Measurements from ENCODE around the gene PLA2G2D.

PLA2G2D gene

DNA sequence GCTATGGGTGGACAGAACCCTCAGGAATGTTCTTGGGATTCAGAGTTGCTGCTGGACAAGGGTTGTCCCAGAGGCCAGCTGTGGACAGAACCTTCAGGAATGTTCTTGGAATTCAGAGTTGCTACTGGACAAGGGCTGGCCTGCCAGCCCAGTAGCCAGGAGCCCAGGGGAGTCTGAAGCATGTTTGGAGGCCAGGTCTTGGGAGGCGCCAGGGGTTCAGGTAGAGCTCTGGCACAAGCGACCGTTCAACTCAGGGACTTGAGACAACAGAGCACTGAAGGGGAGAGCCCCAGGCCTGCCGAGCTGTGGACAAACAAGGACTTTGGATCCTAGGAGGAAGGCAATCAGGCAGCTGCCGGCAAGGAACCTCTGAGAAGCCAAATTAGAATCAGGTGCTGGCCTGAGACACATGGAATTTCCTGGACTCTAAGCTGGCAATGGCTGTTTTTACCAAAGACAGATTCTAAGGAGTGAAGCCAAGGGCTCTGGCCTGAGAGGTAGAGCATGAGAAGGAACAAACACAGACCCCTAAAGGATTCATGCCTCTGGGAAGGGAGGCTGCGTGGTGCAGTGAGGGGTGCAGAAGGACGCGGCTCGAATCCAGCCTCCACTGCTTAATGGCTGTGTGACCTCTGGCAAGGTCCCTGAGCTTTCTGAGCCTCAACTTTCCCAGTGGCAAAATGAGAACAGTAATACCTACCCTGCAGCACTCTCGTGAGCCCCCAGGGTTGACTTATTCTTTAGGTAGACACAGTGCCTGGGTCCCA lies 36.0 kb downstream of the PLA2G2D start:
- DNase-seq = no peak

DNA sequence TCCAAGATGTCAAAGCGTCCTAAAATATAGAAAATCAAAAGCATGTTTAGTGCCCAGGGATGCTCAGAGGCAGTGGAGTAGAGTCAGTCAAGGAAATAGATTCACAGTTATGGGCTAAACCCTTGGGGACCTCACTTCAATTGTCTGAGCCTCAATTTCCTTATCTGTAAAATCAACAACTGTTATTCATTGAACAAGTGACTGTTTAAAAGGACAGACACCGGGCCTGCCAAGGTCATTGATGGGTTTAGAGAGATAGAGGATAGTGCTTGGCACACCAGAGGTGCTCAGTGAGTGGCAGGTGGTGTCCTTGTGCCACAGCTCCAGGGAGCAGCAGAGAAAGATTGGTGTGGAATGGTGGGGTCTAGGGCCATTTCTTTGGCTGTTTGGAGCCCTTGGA lies 36.6 kb downstream of the PLA2G2D start:
- no peak for DNase-seq

DNA sequence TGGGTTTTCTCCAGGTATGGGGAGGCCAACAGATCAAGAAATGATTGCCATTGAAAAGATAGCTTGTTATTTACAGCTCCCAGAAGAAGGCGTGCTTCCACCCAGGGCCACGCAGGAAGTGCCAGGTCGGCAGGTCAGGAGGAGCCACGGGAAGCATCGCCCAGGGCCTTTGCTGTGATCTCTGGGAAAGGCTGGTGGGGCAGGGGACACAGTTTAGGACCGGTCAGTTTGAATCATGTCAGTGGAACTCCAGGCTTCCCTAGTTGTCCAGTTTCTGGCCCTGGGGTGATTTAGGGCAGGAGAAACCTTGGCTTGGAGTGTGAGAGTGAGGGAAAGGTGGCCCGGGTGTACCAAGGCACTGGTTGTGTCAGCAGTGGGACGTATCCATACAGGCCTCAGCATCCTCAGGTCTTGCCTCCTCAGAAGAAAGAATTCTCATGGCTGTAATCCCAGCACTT lies 38.0 kb downstream of the PLA2G2D start:
- no peak for DNase-seq

DNA sequence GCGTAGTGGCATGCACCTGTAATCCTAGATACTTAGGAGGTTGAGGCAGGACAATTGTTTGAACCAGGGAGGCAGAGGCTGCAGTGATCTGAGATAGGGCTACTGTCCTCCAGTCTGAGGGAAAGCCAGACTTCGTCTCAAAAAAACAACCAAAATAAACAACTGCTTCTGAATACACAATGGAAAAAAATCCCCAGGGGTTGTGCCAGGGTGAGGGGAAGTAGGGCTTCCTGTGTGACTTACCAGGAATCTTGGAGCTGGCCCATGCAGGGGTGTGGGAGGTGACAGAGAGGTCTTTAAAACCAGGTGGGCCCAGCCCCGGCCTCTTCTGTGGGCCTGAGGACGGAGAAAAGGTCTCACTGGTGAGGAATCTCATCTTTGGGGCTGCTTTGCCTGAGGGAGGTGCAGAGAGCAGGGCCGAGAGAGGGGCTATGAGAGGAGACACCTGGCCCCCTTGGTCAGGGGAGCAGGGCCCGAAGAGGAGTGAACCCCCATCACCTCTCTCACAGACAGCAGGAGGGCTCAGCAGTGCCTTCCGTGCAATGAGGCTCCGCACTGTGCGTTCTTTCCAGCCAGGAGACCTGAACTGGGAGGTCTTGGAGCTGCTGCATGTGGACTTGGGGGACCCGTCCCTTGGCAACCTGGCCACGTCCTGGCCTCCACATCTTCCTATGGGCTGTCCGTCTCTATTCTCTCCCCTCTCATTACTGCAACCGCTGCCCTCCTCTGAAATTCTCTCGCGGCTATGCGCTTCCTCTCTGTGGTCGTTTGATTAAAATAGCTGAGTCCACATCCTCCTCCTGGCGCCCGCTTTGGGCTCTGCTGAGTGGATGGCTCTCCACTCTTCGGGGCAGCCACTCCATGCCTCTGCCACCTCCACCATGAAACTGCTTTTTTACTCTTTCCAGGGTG lies 38.6 kb downstream of the PLA2G2D start:
- no peak for DNase-seq

DNA sequence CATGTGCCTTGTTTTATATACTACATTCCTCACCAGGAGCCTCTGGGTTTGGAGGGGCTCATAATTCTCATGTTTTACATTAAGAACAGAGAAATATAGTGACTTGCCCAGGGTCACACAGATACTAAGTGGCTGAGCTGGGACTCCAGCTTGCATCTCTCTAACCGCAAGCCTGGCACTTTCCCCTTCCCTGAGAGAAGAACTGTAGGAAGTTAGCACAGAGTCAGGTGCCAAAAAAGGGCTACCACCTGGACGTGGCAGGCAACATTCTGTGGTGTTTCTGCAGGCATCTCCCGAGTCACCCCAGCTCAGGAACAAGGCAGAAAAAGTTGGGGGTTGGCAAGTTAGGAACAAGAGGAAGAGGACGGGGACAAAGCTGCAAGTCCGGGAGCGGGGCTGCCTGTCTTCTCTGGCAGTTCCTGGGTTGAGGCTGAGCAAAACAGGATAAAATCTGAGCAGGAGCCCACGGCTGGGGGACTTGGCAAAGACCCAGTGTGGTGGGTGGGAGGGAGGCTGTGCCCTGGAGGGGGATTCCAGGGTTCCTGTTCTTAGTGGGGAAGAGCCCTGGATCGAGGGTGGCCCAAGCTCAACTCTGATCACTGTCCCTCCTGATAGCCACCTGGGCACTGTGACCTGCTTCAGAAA lies 39.6 kb downstream of the PLA2G2D start:
- DNase-seq = no peak

DNA sequence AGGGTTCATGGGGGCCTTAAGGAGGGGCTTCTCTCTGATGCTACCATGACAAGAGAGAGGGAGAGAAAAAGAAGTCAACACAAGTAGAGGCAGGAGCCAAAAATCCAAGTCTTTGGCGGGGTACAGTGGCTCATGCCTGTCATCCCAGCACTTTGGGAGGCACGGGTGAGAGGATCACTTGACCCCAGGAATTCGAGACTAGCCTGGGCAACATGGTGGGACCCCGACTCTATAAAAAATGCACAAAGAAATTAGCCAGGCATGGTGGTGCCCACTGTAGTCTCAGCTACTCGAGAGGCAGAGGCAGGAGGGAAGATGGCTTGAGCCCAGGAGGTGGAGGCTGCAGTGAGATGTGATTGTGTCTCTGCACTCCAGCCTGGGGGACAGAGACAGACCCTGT lies 40.6 kb downstream of the PLA2G2D start:
- no peak for DNase-seq

DNA sequence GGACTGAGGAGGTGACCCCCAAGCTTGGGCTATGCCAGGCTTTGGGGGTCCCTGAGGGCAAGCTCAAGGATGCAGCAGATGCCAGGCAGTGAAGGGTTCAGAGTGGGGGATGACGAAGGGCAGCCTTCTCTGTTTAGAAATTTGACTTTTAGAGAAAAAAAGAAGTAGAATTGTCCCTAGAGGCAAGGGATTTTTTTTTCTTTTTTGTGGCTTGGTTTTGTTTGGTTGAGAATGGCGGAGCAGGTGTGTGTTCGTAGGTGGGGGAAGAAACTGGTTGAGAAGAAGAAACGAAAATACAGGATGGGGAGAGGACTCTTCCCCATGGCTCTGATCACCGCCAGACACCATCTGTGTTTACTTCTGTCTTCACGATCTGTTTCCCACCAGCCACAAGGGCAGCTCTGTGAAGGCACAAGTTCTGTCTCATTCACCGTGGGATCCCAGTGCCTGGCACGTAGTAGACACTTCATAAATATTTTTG lies 41.1 kb downstream of the PLA2G2D start:
- DNase-seq = no peak

DNA sequence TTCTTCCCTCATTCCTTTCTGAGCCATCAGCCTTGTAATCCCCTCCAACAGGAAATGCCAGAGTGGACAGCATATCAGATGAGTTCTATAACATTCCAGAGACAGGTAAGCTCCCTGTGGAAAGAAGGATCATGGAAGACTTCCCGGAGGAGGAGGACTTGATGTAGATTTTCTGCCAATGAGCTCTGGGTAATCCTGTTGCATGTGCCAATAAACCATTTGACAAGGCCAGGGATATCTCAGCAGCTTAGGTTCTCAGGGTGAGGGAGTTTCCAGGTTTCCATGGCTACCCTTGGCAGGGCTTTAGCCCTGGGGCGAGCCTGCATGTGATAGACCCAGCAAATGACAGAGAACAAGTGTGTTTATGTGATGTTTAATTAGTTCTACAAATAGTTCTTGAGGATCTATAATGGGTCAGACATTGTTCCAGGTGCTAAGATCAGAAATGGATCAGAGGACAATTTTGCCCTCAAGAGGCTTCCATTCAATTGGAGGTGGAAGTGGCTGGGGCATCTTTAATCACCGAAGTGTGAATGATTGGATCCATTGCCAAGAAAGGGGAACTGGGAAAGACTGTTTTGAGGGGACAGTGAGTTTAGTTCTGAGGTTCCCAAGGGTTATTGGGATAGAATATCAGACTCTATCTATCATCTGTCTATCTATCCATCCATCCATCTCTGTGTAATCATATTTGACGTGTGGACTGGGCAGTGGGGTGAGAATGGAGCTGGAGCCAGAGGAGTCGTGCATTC lies 42.5 kb downstream of the PLA2G2D start:
- no peak for DNase-seq

DNA sequence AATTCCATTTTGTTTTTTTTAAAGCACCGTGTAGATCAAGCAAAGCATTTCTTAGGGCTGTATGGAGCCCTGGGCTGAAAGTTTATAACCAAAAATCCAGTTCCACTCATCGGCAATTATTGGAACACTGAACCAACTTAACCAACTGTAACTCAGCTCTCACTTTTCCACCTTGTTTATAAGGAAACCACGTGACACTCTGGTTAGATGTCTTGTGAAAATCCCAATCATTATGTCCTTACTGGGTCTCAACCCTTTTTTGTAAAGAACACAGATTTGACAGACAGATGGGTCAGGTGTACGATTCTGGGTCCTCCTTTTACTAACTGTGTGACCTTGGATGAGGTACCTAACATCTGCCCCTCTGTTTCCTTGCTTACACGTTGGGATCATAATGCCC lies 43.1 kb downstream of the PLA2G2D start:
- DNase-seq = no peak

DNA sequence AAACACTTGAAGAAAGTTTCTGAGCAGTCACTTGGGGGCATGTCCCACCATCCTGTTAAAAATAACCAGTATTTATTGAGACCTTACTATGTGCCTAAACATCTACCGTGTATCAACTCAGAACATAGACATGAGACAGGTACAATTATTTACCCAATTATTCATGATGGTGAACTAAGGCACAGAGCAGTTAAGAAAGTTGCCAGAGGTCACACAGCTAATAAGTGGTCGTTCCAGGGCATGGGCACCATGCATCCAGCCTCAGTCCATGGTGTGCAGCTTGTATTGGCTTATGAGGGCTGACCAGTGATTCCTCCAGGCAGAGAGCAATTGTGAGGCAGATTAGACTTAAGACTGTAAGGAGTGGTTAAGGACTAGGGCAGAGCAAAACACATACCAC lies 44.0 kb downstream of the PLA2G2D start:
- no peak for DNase-seq

DNA sequence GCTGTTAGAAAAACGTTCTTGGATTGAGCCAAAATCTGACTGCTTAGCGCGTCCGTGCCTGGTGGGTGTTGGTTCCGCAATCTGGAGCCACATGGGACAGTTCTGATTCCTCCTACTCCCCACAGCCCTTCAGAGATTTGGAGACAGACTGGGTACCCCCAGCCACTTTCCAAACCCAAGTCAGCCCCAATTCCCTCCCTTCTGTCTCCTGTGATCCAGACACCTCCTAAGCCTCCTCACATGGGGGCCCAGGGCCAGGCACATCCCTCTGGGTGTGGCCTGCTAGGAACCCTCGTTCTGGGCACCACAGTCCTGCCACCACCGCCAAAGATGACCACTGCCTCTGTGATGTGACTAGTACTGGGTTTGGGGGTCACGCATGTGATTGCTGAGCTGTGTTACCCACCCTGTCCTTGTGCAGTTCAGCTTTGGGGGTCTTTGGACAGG lies 44.6 kb downstream of the PLA2G2D start:
- no peak for DNase-seq

DNA sequence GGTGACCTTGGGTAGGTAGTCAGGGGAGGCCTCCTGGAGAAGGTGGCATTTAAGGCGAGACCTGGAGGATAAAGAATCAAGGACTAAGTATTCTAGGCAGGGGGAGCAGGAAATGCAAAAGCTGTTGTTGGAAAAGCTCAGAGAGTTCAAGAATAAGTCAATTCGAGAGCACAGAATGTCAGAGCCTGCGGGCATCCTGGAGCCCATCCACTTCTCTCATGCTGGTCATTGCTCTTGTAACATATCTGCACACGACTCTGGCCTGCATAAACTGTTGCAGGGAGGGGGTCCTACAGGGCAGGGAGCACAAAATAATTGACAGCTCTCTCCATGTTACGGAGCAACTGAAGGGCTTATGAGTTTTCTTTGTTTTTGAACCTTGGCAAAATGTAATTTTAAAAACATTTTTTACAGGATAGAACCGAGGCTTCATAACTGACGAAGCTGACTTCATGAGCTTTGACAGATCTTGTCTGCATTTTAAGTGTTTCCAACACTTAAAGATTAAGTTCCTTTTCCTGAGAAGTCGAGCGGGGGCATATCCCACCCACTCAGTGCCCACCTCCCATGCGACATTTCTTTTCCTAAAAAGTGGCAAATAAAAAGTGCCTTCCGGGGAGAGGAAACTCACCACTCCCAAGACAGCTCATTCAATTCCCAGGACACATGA lies 45.1 kb downstream of the PLA2G2D start:
- DNase-seq = no peak

DNA sequence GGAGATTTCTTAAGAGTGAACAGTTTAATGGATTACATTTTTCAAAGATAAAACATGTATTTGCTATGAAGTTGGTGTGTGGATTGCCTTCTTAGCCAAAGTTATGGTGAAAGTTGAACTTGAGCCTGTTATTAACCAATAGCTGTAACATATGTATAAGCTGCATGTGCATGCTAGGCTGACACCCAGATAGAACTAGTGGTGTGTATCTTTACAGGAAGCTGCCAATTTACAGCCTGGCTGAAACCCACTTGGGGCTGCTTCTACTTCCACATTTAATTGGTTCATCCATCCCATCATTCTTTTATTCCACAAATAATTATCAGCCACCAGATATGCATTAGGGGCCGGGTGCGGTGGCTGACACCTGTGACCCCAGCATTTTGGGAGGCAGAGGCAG lies 46.1 kb downstream of the PLA2G2D start:
- DNase-seq = no peak

DNA sequence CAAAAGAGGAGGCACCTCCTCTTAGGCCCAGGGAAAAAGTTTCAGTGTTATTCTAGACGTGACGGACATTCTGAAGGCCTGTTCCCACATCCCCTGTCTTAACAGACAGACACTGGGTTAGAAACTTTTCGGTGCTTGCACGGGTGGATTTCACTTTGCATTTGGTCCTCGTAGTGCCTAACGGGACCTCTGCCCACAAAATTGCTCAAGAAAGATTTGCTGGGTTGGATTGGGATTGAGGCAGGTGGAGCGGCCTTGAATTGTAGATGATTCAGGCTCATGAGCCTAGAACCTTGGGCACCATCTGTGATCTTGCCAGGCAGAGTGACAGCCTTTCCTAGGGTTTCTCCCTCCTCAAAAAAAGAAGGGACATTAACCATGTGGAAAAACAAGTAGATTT lies 46.6 kb downstream of the PLA2G2D start:
- DNase-seq = no peak

DNA sequence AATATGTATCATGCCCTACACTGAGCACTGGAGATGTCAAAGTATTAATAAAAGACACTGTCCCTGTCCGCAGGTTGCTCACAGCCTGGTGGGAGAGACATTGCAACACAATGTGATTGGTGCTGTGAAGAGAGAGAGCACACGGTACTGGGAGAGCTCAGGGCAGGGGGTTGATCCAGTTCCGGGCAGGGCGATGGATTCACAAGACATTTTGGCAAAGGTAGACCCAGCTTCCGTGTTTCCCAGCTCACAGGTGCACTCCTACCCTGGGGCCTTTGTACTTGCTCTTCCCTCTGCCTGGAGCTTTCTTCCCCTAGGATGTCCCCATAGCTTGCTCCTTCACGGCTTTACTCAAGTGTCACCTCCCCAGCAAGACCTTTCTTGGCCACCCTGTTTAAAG lies 47.9 kb downstream of the PLA2G2D start:
- DNase-seq = no peak

DNA sequence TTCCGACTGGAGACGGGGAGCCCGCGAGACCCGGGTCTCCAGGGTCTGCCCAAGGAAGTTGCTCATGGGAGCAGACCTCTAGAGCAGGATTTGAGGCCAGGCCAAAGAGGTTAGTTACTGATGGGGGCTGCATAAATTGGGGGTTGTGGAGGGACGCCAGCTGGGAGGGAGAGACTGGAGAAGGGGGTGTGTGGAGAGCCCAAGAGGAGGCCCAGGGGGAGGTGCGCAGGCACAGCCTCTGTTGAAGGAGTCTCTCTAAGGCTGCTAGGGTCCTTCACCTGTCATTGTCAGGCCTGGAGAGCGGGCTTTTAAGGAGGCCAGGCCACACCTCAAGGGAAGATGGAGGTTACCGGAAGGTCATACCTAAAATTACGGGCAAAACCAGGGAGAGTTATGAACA lies 49.0 kb downstream of the PLA2G2D start:
- DNase-seq = no peak

DNA sequence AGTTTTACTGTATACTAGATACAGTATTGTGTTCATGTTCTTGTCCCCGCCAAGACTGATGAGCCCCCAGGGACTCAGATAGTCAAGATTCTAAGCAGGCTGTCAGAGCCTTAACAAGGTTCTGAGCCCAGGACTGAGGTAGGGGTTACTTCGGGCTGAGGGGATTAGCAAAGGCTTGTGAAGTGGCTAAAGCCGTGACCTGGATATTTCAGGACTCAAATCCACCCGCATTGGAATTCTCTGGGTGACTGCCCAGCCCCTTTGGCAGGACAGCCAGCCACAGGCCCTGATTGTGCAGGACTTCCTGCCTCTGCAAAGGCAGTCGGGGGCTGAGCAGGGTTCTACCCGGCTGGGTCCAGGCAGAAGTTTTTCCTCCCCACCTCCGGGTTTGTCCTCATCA lies 49.5 kb downstream of the PLA2G2D start, which contains the start of gene PLA2G5:
TSS of gene PLA2G5 (plus strand) at position 321 of the 400 bp plus-strand sequence. CDS start 14,637 bp downstream, outside the sequence.
- no peak for DNase-seq

DNA sequence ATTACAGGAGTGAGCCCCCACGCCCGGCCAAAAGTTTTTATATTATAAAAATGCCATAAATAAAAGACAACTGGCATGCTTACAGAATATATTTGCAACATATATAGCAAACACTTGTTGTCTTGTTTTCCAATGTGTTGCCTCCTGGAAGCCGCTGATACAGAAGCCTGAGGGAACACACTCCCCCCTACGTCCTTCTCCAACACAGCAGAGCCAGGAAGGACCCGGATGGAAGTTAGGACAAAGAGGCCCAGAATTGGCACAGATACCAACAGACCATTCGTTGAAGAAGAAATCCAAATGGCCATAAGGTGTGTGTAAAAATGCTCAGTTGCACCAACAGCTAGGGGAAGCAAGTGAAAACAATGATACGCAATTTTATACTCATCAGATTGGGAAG lies 50.6 kb downstream of the PLA2G2D start:
- DNase-seq = no peak

DNA sequence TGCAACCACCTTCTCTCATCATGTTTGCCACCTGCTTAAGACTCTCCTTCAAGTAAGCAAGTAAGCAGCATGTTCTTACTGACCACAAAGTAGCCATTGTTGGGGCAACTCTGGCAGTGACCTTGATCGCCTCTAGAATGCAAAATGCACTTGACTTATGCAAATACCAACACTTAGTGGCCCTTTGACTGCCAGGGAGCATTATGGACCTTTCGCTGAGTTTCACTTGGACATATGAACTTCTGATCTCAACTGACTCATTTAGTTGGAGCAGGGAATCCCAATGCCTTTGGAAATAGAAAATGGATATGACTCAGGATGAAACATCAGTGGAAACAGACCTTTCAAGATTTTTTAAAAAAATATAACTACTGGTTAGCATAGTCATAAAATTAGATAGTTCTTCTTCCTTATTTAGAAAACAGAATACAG lies 55.5 kb downstream of the PLA2G2D start:
- no peak for DNase-seq

All from activated CD4-positive, alpha-beta T cell treated with anti-CD3 and anti-CD28 coated beads for 1 hour (primary cell).